ENCODE data around the gene MBTPS1.

MBTPS1 gene

DNA sequence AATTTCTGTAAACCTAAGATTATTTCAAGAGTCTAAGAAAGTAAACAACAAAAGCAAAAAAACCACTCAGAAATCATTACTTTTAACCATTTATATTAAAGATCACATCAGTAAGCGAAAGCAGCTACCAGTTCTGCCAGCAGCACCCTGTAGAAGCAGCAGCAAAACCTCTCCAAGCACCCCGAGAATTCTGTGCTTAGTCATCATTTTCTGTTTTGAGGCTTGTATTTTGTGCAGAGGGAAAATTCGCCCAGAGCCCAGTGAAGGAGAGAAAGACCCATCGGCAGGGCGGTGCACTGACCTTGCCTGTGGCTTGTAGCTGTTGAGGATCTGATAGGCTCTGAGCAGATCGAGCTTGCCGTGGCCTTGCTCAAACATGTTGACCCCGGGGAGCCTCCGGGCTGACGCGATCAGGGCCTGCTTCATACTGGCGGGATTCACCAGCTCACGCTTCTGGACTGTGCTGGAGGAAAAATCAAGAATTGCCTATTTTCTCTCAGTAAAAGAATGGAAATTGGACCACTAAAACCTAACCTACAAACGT is 35.2 kb downstream of the MBTPS1 start (continued):
- TF ChIP-seq ZNF335 (tag by site-specific recombination; conservative IDR thresholded peaks at IDR 0.05) = no peak
- TF ChIP-seq, protein P1, sequence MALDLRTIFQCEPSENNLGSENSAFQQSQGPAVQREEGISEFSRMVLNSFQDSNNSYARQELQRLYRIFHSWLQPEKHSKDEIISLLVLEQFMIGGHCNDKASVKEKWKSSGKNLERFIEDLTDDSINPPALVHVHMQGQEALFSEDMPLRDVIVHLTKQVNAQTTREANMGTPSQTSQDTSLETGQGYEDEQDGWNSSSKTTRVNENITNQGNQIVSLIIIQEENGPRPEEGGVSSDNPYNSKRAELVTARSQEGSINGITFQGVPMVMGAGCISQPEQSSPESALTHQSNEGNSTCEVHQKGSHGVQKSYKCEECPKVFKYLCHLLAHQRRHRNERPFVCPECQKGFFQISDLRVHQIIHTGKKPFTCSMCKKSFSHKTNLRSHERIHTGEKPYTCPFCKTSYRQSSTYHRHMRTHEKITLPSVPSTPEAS (tag by site-specific recombination; IDR thresholded peaks at IDR 0.05) = no peak
- no peak for TF ChIP-seq ZNF843 (tag by site-specific recombination; IDR thresholded peaks at IDR 0.05)
- TF ChIP-seq, protein P2, sequence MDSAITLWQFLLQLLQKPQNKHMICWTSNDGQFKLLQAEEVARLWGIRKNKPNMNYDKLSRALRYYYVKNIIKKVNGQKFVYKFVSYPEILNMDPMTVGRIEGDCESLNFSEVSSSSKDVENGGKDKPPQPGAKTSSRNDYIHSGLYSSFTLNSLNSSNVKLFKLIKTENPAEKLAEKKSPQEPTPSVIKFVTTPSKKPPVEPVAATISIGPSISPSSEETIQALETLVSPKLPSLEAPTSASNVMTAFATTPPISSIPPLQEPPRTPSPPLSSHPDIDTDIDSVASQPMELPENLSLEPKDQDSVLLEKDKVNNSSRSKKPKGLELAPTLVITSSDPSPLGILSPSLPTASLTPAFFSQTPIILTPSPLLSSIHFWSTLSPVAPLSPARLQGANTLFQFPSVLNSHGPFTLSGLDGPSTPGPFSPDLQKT (IDR thresholded peaks at IDR 0.05; ENCODE audit: borderline replicate concordance, low read depth, low read length) = no peak

DNA sequence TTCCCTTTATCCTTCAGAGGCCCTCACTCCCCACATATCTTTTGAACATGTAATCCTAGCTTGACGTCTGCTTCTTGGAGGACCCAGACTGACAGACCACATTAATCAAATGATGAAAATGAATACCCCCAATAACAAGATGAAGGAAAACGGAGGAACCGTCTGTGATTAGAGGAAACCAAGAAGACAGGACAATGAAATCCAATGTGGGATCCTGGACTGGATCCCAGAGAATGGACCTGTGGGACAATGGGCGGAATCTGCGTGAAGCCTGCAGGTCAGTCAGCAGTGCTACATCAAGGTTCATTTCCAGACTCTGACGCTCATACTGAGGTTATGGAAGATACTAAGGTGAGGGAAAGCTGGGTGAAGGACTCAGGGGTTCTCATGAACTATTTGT is 35.9 kb downstream of the MBTPS1 start:
- H3K9me3 ChIP-seq (ENCODE audit: control insufficient read depth, insufficient read depth, low read depth, low read length) = no peaks in the 10 kb centered on the region
- CTCF ChIA-PET = interaction anchor here (0.9 kb wide), 1 partner anchor 15 kb away, joined by 4 read pairs; no protein-coding TSS in a partner anchor
- no peaks in the 10 kb centered on the region for H3K4me1 ChIP-seq (ENCODE audit: control insufficient read depth, insufficient read depth, low read length)
- POLR2A ChIA-PET = no interaction called here
- no peak overlapping the region for H3K27ac ChIP-seq (ENCODE audit: extremely low read depth, low read depth, low read length)
- H3K4me3 ChIP-seq (ENCODE audit: low read depth, low read length) = no peak overlapping the region
- H3K36me3 ChIP-seq (ENCODE audit: control insufficient read depth in 2 of 2, insufficient read depth in 1 of 2, low read length in 2 of 2) = peaks cover 17 to 90% of the 10 kb centered on the region in 2 experiments; a peak in 2 of 3 replicates
- TF ChIP-seq ZNF10 (tag by site-specific recombination; IDR thresholded peaks at IDR 0.05) = no peak
- TF ChIP-seq, protein P3, sequence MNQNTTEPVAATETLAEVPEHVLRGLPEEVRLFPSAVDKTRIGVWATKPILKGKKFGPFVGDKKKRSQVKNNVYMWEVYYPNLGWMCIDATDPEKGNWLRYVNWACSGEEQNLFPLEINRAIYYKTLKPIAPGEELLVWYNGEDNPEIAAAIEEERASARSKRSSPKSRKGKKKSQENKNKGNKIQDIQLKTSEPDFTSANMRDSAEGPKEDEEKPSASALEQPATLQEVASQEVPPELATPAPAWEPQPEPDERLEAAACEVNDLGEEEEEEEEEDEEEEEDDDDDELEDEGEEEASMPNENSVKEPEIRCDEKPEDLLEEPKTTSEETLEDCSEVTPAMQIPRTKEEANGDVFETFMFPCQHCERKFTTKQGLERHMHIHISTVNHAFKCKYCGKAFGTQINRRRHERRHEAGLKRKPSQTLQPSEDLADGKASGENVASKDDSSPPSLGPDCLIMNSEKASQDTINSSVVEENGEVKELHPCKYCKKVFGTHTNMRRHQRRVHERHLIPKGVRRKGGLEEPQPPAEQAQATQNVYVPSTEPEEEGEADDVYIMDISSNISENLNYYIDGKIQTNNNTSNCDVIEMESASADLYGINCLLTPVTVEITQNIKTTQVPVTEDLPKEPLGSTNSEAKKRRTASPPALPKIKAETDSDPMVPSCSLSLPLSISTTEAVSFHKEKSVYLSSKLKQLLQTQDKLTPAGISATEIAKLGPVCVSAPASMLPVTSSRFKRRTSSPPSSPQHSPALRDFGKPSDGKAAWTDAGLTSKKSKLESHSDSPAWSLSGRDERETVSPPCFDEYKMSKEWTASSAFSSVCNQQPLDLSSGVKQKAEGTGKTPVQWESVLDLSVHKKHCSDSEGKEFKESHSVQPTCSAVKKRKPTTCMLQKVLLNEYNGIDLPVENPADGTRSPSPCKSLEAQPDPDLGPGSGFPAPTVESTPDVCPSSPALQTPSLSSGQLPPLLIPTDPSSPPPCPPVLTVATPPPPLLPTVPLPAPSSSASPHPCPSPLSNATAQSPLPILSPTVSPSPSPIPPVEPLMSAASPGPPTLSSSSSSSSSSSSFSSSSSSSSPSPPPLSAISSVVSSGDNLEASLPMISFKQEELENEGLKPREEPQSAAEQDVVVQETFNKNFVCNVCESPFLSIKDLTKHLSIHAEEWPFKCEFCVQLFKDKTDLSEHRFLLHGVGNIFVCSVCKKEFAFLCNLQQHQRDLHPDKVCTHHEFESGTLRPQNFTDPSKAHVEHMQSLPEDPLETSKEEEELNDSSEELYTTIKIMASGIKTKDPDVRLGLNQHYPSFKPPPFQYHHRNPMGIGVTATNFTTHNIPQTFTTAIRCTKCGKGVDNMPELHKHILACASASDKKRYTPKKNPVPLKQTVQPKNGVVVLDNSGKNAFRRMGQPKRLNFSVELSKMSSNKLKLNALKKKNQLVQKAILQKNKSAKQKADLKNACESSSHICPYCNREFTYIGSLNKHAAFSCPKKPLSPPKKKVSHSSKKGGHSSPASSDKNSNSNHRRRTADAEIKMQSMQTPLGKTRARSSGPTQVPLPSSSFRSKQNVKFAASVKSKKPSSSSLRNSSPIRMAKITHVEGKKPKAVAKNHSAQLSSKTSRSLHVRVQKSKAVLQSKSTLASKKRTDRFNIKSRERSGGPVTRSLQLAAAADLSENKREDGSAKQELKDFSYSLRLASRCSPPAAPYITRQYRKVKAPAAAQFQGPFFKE (tag by site-specific recombination; IDR thresholded peaks at IDR 0.05; ENCODE audit: borderline replicate concordance) = no peak
- TF ChIP-seq, protein P4, sequence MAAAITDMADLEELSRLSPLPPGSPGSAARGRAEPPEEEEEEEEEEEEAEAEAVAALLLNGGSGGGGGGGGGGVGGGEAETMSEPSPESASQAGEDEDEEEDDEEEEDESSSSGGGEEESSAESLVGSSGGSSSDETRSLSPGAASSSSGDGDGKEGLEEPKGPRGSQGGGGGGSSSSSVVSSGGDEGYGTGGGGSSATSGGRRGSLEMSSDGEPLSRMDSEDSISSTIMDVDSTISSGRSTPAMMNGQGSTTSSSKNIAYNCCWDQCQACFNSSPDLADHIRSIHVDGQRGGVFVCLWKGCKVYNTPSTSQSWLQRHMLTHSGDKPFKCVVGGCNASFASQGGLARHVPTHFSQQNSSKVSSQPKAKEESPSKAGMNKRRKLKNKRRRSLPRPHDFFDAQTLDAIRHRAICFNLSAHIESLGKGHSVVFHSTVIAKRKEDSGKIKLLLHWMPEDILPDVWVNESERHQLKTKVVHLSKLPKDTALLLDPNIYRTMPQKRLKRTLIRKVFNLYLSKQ (tag by site-specific recombination; IDR thresholded peaks at IDR 0.05; ENCODE audit: borderline replicate concordance) = no peak
- TF ChIP-seq ZNF664 (tag by site-specific recombination; IDR thresholded peaks at IDR 0.05) = no peak
- no peak for TF ChIP-seq KLF16 (tag by site-specific recombination; IDR thresholded peaks at IDR 0.05)
- TF ChIP-seq, protein P5, sequence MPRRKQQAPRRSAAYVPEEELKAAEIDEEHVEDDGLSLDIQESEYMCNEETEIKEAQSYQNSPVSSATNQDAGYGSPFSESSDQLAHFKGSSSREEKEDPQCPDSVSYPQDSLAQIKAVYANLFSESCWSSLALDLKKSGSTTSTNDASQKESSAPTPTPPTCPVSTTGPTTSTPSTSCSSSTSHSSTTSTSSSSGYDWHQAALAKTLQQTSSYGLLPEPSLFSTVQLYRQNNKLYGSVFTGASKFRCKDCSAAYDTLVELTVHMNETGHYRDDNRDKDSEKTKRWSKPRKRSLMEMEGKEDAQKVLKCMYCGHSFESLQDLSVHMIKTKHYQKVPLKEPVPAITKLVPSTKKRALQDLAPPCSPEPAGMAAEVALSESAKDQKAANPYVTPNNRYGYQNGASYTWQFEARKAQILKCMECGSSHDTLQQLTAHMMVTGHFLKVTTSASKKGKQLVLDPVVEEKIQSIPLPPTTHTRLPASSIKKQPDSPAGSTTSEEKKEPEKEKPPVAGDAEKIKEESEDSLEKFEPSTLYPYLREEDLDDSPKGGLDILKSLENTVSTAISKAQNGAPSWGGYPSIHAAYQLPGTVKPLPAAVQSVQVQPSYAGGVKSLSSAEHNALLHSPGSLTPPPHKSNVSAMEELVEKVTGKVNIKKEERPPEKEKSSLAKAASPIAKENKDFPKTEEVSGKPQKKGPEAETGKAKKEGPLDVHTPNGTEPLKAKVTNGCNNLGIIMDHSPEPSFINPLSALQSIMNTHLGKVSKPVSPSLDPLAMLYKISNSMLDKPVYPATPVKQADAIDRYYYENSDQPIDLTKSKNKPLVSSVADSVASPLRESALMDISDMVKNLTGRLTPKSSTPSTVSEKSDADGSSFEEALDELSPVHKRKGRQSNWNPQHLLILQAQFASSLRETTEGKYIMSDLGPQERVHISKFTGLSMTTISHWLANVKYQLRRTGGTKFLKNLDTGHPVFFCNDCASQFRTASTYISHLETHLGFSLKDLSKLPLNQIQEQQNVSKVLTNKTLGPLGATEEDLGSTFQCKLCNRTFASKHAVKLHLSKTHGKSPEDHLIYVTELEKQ (tag by site-specific recombination; IDR thresholded peaks at IDR 0.05; ENCODE audit: borderline replicate concordance) = no peak
- TF ChIP-seq, protein P6, sequence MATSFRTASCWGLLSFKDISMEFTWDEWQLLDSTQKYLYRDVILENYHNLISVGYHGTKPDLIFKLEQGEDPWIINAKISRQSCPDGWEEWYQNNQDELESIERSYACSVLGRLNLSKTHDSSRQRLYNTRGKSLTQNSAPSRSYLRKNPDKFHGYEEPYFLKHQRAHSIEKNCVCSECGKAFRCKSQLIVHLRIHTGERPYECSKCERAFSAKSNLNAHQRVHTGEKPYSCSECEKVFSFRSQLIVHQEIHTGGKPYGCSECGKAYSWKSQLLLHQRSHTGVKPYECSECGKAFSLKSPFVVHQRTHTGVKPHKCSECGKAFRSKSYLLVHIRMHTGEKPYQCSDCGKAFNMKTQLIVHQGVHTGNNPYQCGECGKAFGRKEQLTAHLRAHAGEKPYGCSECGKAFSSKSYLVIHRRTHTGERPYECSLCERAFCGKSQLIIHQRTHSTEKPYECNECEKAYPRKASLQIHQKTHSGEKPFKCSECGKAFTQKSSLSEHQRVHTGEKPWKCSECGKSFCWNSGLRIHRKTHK (tag by site-specific recombination; IDR thresholded peaks at IDR 0.05) = no peak
- no peak for TF ChIP-seq ZNF677 (tag by site-specific recombination; IDR thresholded peaks at IDR 0.05)
- no peak for TF ChIP-seq ZNF404 (tag by site-specific recombination; IDR thresholded peaks at IDR 0.05)
- TF ChIP-seq OVOL3 (tag by site-specific recombination; IDR thresholded peaks at IDR 0.05) = no peak
- no peak for TF ChIP-seq ZNF747 (tag by site-specific recombination; IDR thresholded peaks at IDR 0.05)
- no peak for TF ChIP-seq ZNF324 (tag by site-specific recombination; IDR thresholded peaks at IDR 0.05)
- TF ChIP-seq ZNF391 (tag by site-specific recombination; IDR thresholded peaks at IDR 0.05; ENCODE audit: borderline replicate concordance, low read depth) = no peak
- TF ChIP-seq ZFP37 (tag by site-specific recombination; IDR thresholded peaks at IDR 0.05) = no peak
- TF ChIP-seq ZBTB20 (tag by site-specific recombination; IDR thresholded peaks at IDR 0.05) = no peak
- TF ChIP-seq ZNF416 (tag by site-specific recombination; IDR thresholded peaks at IDR 0.05) = no peak
- no peak for TF ChIP-seq GLIS1 (tag by site-specific recombination; IDR thresholded peaks at IDR 0.05)

All from HEK293 (cell line).